Measurements from ENCODE around the gene TEX38. TPM values are rescaled to one million over a fixed set of nuclear protein-coding genes. Genes with fewer than 3 reads are reported as not detected.
A peak's percentile ranks its signal among the peaks of the same experiment; 100 is the strongest.

TEX38 gene
- total and polyA plus RNA-seq, 8 donors = 0.35 to 0.80 TPM; not detected in 6

DNA sequence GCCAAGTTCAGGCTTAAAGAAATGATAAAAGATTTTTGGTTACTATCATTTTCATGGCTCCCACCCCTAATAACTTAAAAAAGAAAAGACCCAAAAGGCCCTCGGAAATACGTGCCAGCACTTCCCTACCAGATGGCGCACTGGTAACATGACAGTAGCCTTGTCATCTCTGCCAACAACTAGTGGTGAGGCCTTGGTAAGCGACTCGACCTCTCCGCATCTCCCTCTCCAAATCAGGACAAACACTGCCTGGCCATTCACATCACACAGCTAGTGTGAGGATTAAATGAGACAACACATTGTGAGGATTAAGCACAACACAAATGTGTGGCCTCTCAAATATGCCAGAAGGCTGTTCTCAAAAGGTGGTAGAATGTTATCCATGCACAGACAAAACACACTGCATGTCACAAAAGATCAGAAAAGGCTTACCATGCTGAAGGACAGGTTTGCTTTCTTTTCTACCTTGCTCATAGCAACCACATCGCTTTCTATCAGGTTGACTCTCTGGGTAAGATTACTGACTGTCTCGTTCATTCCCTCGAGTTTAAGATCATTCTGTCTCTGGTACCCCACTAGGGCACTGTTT lies 16.4 kb downstream of the TEX38 start:
- Histone ChIP-seq H3K27ac (peak overlapping the region in 2 of 4 donors; percentile 48 to 64), H3K27me3 (no peaks in the 10 kb centered on the region), H3K4me1 (peaks cover 6 to 26% (median 23%) of the 10 kb centered on the region in 3 donors), H3K36me3 (peaks cover 0 to 36% (median 12%) of the 10 kb centered on the region in 3 donors), H3K4me3 (no peak overlapping the region), H3K9me3 (no peaks in the 10 kb centered on the region)
- TF ChIP-seq, protein P1, sequence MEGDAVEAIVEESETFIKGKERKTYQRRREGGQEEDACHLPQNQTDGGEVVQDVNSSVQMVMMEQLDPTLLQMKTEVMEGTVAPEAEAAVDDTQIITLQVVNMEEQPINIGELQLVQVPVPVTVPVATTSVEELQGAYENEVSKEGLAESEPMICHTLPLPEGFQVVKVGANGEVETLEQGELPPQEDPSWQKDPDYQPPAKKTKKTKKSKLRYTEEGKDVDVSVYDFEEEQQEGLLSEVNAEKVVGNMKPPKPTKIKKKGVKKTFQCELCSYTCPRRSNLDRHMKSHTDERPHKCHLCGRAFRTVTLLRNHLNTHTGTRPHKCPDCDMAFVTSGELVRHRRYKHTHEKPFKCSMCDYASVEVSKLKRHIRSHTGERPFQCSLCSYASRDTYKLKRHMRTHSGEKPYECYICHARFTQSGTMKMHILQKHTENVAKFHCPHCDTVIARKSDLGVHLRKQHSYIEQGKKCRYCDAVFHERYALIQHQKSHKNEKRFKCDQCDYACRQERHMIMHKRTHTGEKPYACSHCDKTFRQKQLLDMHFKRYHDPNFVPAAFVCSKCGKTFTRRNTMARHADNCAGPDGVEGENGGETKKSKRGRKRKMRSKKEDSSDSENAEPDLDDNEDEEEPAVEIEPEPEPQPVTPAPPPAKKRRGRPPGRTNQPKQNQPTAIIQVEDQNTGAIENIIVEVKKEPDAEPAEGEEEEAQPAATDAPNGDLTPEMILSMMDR (IDR thresholded peaks at IDR 0.05) = no peak
- no peak for FAIRE-seq
- 56 to 59% methylated on average over 9 of the region's 9 CpGs for WGBS, 2 donors
- intact Hi-C loops (cut with DNase I) = no loop called here
- peak in 1 of 4 donors; percentile 4 for ATAC-seq
- DNase-seq = no peak

DNA sequence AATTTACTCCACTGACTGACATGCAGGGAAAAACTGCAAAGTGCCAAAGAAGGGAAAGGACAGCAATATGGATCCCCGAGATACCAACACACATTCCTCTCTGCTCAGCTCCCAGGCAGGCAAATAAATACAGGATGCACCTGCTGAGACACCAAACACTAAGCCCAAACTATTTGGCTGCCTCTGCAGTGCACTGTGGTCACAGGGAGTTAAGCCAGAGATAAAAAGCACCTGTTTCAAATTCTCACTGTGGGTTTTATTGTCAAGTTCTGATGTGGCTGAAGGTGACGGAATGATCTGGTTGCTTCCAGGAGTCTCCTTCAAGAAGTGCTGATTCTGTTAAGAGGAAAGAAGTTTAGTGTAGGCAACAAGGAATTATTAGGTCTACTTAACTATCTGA lies 17.7 kb downstream of the TEX38 start:
- Histone ChIP-seq H3K4me1 (peaks cover 6 to 31% (median 23%) of the 10 kb centered on the region in 3 donors), H3K36me3 (peaks cover 0 to 22% (median 6%) of the 10 kb centered on the region in 3 donors), H3K4me3 (no peak overlapping the region), H3K9me3 (no peaks in the 10 kb centered on the region), H3K27me3 (no peaks in the 10 kb centered on the region), H3K27ac (peak overlapping the region in 2 of 4 donors; percentile 20 to 36)
- TF ChIP-seq, protein P1 (IDR thresholded peaks at IDR 0.05) = no peak
- peak in 3 of 4 donors; percentile 20 to 40 (median 21) for ATAC-seq
- no peak for DNase-seq
- 30% methylated on average over 2 of the region's 2 CpGs for WGBS, 2 donors
- no peak for FAIRE-seq
- intact Hi-C loops (cut with DNase I) = no loop called here

DNA sequence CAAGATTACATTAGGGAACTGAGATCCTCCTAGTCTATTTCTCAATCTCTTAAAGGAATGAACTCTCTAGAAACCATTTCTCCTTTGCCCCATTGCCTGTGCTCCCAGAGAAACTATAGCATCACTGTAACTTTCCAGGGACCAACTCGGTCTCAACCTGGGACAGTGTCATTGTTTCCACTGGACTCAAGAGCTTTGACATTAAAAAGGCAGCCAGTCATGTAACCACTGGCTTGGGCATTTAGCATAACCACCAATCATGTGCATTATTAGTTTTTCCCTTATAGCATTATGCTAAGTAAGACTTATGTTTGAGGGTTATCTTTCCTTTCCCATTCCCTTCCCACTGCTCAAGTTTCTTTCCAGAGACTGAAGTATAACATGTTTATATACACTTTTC lies 18.2 kb downstream of the TEX38 start:
- Histone ChIP-seq H3K27ac (peak overlapping the region in 2 of 4 donors; percentile 20 to 36), H3K9me3 (no peaks in the 10 kb centered on the region), H3K4me1 (peaks cover 6 to 31% (median 23%) of the 10 kb centered on the region in 3 donors), H3K36me3 (peaks cover 0 to 17% (median under 1%) of the 10 kb centered on the region in 3 donors), H3K4me3 (no peak overlapping the region), H3K27me3 (no peaks in the 10 kb centered on the region)
- DNase-seq (no peak), FAIRE-seq (no peak), ATAC-seq (peak in 1 of 4 donors; percentile 14)
- TF ChIP-seq, protein P1 (IDR thresholded peaks at IDR 0.05) = no peak
- 57 to 76% methylated on average over 1 of the region's 1 CpG for WGBS, 2 donors
- intact Hi-C loops (cut with DNase I) = no loop called here

DNA sequence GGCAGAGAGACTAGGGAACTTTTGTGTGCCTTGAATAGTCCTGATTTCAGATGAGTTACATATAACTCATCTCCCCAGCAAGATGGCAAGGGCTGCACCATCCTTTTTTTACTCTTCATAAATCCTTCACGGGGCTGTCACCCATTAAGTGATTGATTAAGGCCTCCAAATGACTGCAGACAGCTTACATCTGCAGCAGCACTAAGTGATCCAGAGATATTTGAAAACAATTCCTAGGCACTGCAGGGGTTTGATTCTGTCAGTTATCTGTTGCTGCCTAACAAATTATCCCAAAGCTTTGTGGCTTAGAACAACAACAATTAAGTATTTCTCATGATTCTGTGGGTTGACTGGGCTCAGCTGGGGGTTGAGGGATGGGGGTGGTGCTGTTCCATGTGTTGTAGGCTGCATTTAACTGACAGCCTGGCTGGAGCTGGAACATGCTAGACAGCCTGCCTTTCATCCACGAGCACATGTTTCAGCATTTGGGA lies 19.3 kb downstream of the TEX38 start:
- FAIRE-seq (no peak), DNase-seq (no peak), ATAC-seq (no peak)
- H3K9me3 ChIP-seq = no peaks in the 10 kb centered on the region
- WGBS, 2 donors = 79 to 92% methylated on average over 2 of the region's 2 CpGs
- H3K4me1 ChIP-seq = peaks cover 6 to 31% (median 23%) of the 10 kb centered on the region in 3 donors
- H3K27me3 ChIP-seq = no peaks in the 10 kb centered on the region
- intact Hi-C loops (cut with DNase I) = no loop called here
- TF ChIP-seq, protein P1 (IDR thresholded peaks at IDR 0.05) = no peak
- no peak overlapping the region for H3K27ac ChIP-seq
- no peak overlapping the region for H3K4me3 ChIP-seq
- H3K36me3 ChIP-seq = peaks cover 0 to 14% (median 3%) of the 10 kb centered on the region in 3 donors
